ENCODE data around the gene MUC2.

MUC2 gene

DNA sequence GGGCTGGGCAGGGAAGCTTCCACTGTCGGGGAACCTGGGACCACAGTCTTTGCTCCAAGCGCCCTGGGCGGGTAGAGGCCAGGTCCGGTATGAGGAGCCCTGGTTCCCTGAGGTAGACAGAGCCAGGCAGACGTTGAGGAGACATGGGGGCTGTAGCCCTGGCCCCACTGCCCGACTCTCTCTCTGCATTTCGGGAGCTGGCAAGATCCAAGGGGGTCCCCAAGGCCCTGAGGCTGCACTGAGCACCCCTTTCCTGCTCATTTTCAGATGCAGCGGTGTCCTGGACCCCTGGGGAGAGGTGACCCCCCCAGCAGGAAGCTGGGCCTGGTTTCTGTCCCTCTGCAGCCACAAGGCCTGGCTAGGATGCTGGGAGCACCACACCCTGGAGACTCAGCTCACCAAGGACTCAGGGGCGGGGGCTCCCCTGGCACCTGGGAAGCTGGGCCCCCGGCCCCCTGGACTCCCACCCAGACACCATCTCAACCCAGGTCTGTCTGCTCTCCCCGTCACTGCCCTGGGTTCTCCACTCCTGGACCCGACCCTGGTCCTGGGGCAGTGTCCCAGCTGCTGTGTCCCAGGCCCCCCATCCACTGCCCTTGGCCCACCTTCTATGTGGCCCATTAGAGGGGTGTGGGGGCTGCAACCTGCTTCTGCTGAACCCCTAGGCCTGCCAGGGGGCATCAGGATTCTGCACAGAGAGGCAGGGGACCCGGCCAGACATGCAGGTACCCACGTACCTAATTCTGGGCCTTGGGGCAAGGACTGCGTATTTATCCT, 23.1 kb upstream of the MUC2 start:
- Histone ChIP-seq H3K27ac (ENCODE audit: low read length) (no peak overlapping the region), H3K9ac (ENCODE audit: low read length) (no peak overlapping the region), H4K20me1 (ENCODE audit: insufficient read depth, low read length) (no peaks in the 10 kb centered on the region), H3K27me3 (replicated peaks; ENCODE audit: insufficient read depth, low read length) (peaks cover 98% of the 10 kb centered on the region), H3K4me2 (ENCODE audit: low read depth, low read length) (no peak overlapping the region), H3F3A (ENCODE audit: insufficient read depth, low read length) (no peaks in the 10 kb centered on the region), H3K36me3 (replicated peaks; ENCODE audit: insufficient read depth, low read length) (no peaks in the 10 kb centered on the region), H3K9me3 (replicated peaks; ENCODE audit: insufficient read depth, low read length) (no peaks in the 10 kb centered on the region), H3K4me1 (ENCODE audit: low read length) (no peaks in the 10 kb centered on the region), H2AFZ (ENCODE audit: low read length) (no peak overlapping the region), H3K9me2 (replicated peaks; ENCODE audit: insufficient read depth, low read length) (no peaks in the 10 kb centered on the region), H3K4me3 (ENCODE audit: low read length) (no peak overlapping the region), H3K79me2 (ENCODE audit: low read length) (no peaks in the 10 kb centered on the region)
- no peak for DNase-seq
- TF ChIP-seq EZH2phosphoT487 (IDR thresholded peaks at IDR 0.05; ENCODE audit: low read length) (no peak), CTCF (IDR thresholded peaks at IDR 0.05; ENCODE audit: low read length) (no peak), EZH2 (optimal IDR thresholded peaks at IDR 0.05; ENCODE audit: low read depth, low read length) (no peak)

GRCh38 chr11:1052133-1053011, 22.3 kb upstream of the MUC2 start:
- no peak overlapping the region for H2AFZ ChIP-seq (ENCODE audit: low read length)
- no peaks in the 10 kb centered on the region for H3K9me2 ChIP-seq (replicated peaks; ENCODE audit: insufficient read depth, low read length)
- H3K27me3 ChIP-seq (replicated peaks; ENCODE audit: insufficient read depth, low read length), result peaks cover 95% of the 10 kb centered on the region
- H3K36me3 ChIP-seq (replicated peaks; ENCODE audit: insufficient read depth, low read length), result no peaks in the 10 kb centered on the region
- no peaks in the 10 kb centered on the region for H3F3A ChIP-seq (ENCODE audit: insufficient read depth, low read length)
- no peak overlapping the region for H3K4me2 ChIP-seq (ENCODE audit: low read depth, low read length)
- H4K20me1 ChIP-seq (ENCODE audit: insufficient read depth, low read length), result no peaks in the 10 kb centered on the region
- no peaks in the 10 kb centered on the region for H3K79me2 ChIP-seq (ENCODE audit: low read length)
- TF ChIP-seq EZH2phosphoT487 (IDR thresholded peaks at IDR 0.05; ENCODE audit: low read length), result no peak
- no peak for TF ChIP-seq CTCF (IDR thresholded peaks at IDR 0.05; ENCODE audit: low read length)
- no peak for TF ChIP-seq EZH2 (optimal IDR thresholded peaks at IDR 0.05; ENCODE audit: low read depth, low read length)
- no peaks in the 10 kb centered on the region for H3K9me3 ChIP-seq (replicated peaks; ENCODE audit: insufficient read depth, low read length)
- DNase-seq, result no peak
- H3K27ac ChIP-seq (ENCODE audit: low read length), result no peak overlapping the region
- no peak overlapping the region for H3K9ac ChIP-seq (ENCODE audit: low read length)
- no peak overlapping the region for H3K4me3 ChIP-seq (ENCODE audit: low read length)
- H3K4me1 ChIP-seq (ENCODE audit: low read length), result no peaks in the 10 kb centered on the region

DNA sequence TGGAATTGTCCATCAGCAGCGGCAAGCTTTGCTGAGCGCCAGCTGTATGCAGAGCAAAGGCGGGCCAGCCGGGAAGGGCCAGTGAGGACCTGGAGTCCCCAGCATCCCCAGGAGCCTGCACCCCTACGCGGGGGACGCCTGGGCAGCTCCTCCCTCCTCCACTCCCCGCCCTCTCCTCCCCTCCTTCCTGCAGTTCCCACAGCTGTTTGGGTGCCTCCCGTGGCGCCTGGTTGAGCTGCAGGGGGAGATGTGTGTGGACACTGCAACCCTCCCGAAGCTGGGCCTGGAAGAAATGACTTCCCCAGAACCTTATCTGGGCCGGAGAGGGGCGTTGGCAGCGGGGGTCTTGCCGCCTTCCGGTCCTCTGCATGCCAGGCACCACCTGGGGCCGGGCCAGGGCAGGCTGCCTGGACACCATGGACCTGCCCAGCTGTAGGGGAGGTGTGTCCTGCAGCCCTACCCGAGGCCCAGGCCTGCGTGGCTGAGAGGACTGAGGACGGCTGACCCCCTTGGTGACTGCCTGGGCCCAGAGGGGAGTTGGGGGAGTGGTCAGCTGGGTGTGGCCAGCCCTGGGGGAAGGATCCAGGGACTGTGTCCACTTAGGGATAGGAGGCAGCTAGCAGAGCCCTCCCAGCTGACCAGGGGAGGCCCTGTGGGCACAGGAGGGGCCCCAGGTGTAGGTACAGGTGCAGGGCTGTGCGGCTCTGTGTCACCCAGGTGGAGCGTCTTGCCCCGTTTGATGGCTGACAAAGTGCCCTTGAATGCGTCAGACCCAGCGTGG, 21.4 kb upstream of the MUC2 start:
- Histone ChIP-seq H3K9ac (ENCODE audit: low read length) (no peak overlapping the region), H3K4me2 (ENCODE audit: low read depth, low read length) (no peak overlapping the region), H2AFZ (ENCODE audit: low read length) (no peak overlapping the region), H3K27ac (ENCODE audit: low read length) (no peak overlapping the region), H3K9me2 (replicated peaks; ENCODE audit: insufficient read depth, low read length) (no peaks in the 10 kb centered on the region), H3K36me3 (replicated peaks; ENCODE audit: insufficient read depth, low read length) (no peaks in the 10 kb centered on the region), H3K27me3 (replicated peaks; ENCODE audit: insufficient read depth, low read length) (peaks cover 95% of the 10 kb centered on the region), H3K4me1 (ENCODE audit: low read length) (no peaks in the 10 kb centered on the region), H3K4me3 (ENCODE audit: low read length) (no peak overlapping the region), H3K79me2 (ENCODE audit: low read length) (no peaks in the 10 kb centered on the region), H3K9me3 (replicated peaks; ENCODE audit: insufficient read depth, low read length) (no peaks in the 10 kb centered on the region), H3F3A (ENCODE audit: insufficient read depth, low read length) (no peaks in the 10 kb centered on the region), H4K20me1 (ENCODE audit: insufficient read depth, low read length) (no peaks in the 10 kb centered on the region)
- TF ChIP-seq EZH2 (optimal IDR thresholded peaks at IDR 0.05; ENCODE audit: low read depth, low read length) (no peak), EZH2phosphoT487 (IDR thresholded peaks at IDR 0.05; ENCODE audit: low read length) (no peak), CTCF (IDR thresholded peaks at IDR 0.05; ENCODE audit: low read length) (no peak)
- DNase-seq, result no peak

Measured in MM.1S (cell line).